Measurements from ENCODE around the gene SUV39H1. TPM values are rescaled to one million over a fixed set of nuclear protein-coding genes. Genes with fewer than 3 reads are reported as not detected.

Gene SUV39H1
- total RNA-seq, 4 donors from 2014 or later = 3.4 to 11.7 (median 5.1) TPM

GRCh38 chrX:48698306-48698705 lies 1.8 kb downstream of the SUV39H1 start:
- no peaks in the 10 kb centered on the region for H3K27me3 ChIP-seq
- H3K9me3 ChIP-seq = no peaks in the 10 kb centered on the region
- WGBS, 2 donors (ENCODE audit: low coverage in 1 of 2) = 86% methylated on average over 3 of the region's 5 CpGs; no CpG with 5 or more reads in 1 of the 2 donors
- H3K27ac ChIP-seq = no peak overlapping the region
- H3K4me3 ChIP-seq = no peak overlapping the region
- TF ChIP-seq CTCF (IDR thresholded peaks at IDR 0.05) (no peak), POLR2AphosphoS5 (IDR thresholded peaks at IDR 0.05) (no peak), EP300 (IDR thresholded peaks at IDR 0.05) (no peak), POLR2A (IDR thresholded peaks at IDR 0.05) (no peak)
- no peak for ATAC-seq
- H3K36me3 ChIP-seq = peaks cover 0 to 42% of the 10 kb centered on the region in 2 donors
- H3K4me1 ChIP-seq = peaks cover 0 to 15% (median 0%) of the 10 kb centered on the region in 3 donors

GRCh38 chrX:48700246-48700645 lies 3.7 kb downstream of the SUV39H1 start:
- Histone ChIP-seq H3K9me3 (no peaks in the 10 kb centered on the region), H3K27ac (no peak overlapping the region), H3K36me3 (peaks cover 0 to 45% of the 10 kb centered on the region in 2 donors), H3K4me3 (no peak overlapping the region), H3K27me3 (no peaks in the 10 kb centered on the region), H3K4me1 (peaks cover 0 to 12% (median 0%) of the 10 kb centered on the region in 3 donors)
- no peak for TF ChIP-seq EP300 (IDR thresholded peaks at IDR 0.05)
- no peak for TF ChIP-seq POLR2A (IDR thresholded peaks at IDR 0.05)
- no peak for TF ChIP-seq CTCF (IDR thresholded peaks at IDR 0.05)
- TF ChIP-seq POLR2AphosphoS5 (IDR thresholded peaks at IDR 0.05) = no peak
- ATAC-seq = no peak
- no CpG with 5 or more reads among the region's 23 CpGs for WGBS, 2 donors (ENCODE audit: low coverage in 1 of 2)

GRCh38 chrX:48700951-48701653 lies 4.6 kb downstream of the SUV39H1 start:
- ATAC-seq = no peak
- peaks cover 0 to 49% of the 10 kb centered on the region in 2 donors for H3K36me3 ChIP-seq

GRCh38 chrX:48702032-48702431 lies 5.5 kb downstream of the SUV39H1 start:
- no peak overlapping the region for H3K4me3 ChIP-seq
- peaks cover 0 to 58% of the 10 kb centered on the region in 2 donors for H3K36me3 ChIP-seq
- no peak for ATAC-seq
- H3K9me3 ChIP-seq = no peaks in the 10 kb centered on the region
- no peaks in the 10 kb centered on the region for H3K27me3 ChIP-seq
- WGBS, 2 donors (ENCODE audit: low coverage in 1 of 2) = 40% methylated on average over 1 of the region's 2 CpGs; no CpG with 5 or more reads in 1 of the 2 donors
- no peak overlapping the region for H3K27ac ChIP-seq
- TF ChIP-seq POLR2AphosphoS5 (IDR thresholded peaks at IDR 0.05) (no peak), EP300 (IDR thresholded peaks at IDR 0.05) (no peak), POLR2A (IDR thresholded peaks at IDR 0.05) (no peak), CTCF (IDR thresholded peaks at IDR 0.05) (no peak)
- H3K4me1 ChIP-seq = peaks cover 0 to 5% (median 0%) of the 10 kb centered on the region in 3 donors

More at GRCh38 chrX:48700951-48701653, 4.6 kb downstream of the SUV39H1 start:
- no peak overlapping the region for H3K4me3 ChIP-seq
- TF ChIP-seq POLR2AphosphoS5 (IDR thresholded peaks at IDR 0.05) = no peak
- TF ChIP-seq POLR2A (IDR thresholded peaks at IDR 0.05) = no peak
- TF ChIP-seq CTCF (IDR thresholded peaks at IDR 0.05) = no peak
- TF ChIP-seq EP300 (IDR thresholded peaks at IDR 0.05) = no peak
- H3K27ac ChIP-seq = no peak overlapping the region
- H3K4me1 ChIP-seq = peaks cover 0 to 6% (median 0%) of the 10 kb centered on the region in 3 donors
- no peaks in the 10 kb centered on the region for H3K27me3 ChIP-seq
- 70% methylated on average over 3 of the region's 3 CpGs; no CpG with 5 or more reads in 1 of the 2 donors for WGBS, 2 donors (ENCODE audit: low coverage in 1 of 2)
- H3K9me3 ChIP-seq = no peaks in the 10 kb centered on the region

- Histone ChIP-seq H3K4me1 (no peaks in the 10 kb centered on the region), H3K4me3 (no peak overlapping the region), H3K27ac (no peak overlapping the region), H3K36me3 (peaks cover 0 to 65% of the 10 kb centered on the region in 2 donors), H3K27me3 (no peaks in the 10 kb centered on the region), H3K9me3 (no peaks in the 10 kb centered on the region)
- no peak for ATAC-seq
- TF ChIP-seq CTCF (IDR thresholded peaks at IDR 0.05) = no peak
- no peak for TF ChIP-seq POLR2AphosphoS5 (IDR thresholded peaks at IDR 0.05)
- no peak for TF ChIP-seq POLR2A (IDR thresholded peaks at IDR 0.05)
- TF ChIP-seq EP300 (IDR thresholded peaks at IDR 0.05) = no peak
- WGBS, 2 donors (ENCODE audit: low coverage in 1 of 2) = 71% methylated on average over 1 of the region's 4 CpGs; no CpG with 5 or more reads in 1 of the 2 donors
Observed at GRCh38 chrX:48702716-48703115, 6.2 kb downstream of the SUV39H1 start.

Measured in gastroesophageal sphincter (tissue), 4 donors.